ENCODE measurements around the gene PITPNC1.

DNA sequence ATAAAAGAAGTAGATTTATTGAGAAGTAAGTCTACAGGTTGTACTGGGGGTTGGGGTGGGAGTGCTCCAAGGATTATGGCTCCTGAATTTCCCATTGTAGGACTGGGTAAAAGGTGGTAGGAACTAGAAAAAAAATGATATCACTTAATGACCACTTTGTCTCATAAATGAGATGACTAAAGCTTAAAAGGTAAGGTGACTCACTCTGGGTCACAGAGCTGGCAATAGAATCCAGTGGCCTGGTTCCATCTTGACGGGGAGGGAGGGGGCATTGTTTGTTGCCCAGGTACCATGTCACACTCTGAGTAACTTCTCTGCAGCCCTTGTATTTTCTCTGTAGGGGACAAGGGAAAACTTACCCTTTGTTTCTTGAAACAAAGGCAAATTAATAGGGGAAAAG, 126.1 kb downstream of the PITPNC1 start:
- TF ChIP-seq, protein P1, sequence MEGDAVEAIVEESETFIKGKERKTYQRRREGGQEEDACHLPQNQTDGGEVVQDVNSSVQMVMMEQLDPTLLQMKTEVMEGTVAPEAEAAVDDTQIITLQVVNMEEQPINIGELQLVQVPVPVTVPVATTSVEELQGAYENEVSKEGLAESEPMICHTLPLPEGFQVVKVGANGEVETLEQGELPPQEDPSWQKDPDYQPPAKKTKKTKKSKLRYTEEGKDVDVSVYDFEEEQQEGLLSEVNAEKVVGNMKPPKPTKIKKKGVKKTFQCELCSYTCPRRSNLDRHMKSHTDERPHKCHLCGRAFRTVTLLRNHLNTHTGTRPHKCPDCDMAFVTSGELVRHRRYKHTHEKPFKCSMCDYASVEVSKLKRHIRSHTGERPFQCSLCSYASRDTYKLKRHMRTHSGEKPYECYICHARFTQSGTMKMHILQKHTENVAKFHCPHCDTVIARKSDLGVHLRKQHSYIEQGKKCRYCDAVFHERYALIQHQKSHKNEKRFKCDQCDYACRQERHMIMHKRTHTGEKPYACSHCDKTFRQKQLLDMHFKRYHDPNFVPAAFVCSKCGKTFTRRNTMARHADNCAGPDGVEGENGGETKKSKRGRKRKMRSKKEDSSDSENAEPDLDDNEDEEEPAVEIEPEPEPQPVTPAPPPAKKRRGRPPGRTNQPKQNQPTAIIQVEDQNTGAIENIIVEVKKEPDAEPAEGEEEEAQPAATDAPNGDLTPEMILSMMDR (IDR thresholded peaks at IDR 0.05): no peak
- TF ChIP-seq POLR2A (IDR thresholded peaks at IDR 0.05) (no peak), POLR2AphosphoS5 (IDR thresholded peaks at IDR 0.05) (no peak), EP300 (IDR thresholded peaks at IDR 0.05) (no peak)

Data from gastroesophageal sphincter (tissue), 3 donors.